Endothelial cell of umbilical vein (primary cell): ENCODE data around the gene AMER2. TPM values are rescaled to one million over a fixed set of nuclear protein-coding genes. Genes with fewer than 3 reads are reported as not detected.

Experiments
- BruUV-seq: library from RNA; stranded (reverse); fragments of 400-500 nt; replicated peaks from 2 replicates; lab custom pipeline; 2021; lab: Mats Ljungman, UMichigan
- CTCF ChIA-PET: fragments of 300-600, 350-600 bp; sonication (Branson Sonifier 250); formaldehyde crosslinking; loops from one replicate; lab custom pipeline; 2021; ENCODE audit warnings: antibody characterized with exemption, inconsistent platforms; lab: Charles Lee
- POLR2A ChIA-PET: fragments of 300-600, 350-600 bp; sonication (Branson Sonifier 250); formaldehyde crosslinking; loops from one replicate; lab custom pipeline; 2021; ENCODE audit warnings: antibody characterized with exemption, inconsistent platforms; lab: Charles Lee
- DNase-seq: peaks from one replicate; pipeline ENCODE4 v3.0.0-alpha.2; 2011; ENCODE audit warnings: low read depth, low spot score
- FAIRE-seq: peaks from 2 replicates; lab custom pipeline; 2011; peaks lifted over from hg19 to GRCh38; lab: Jason Lieb, UNC
- H2AFZ ChIP-seq: 2 replicates; pipeline ENCODE4 v1.6.0; 2012; ENCODE audit warnings: low read depth, low read length, control low read depth, inconsistent platforms
- H3K27ac ChIP-seq: 2 replicates; pipeline ENCODE4 v1.5.1; 2011; ENCODE audit warnings: low read depth, mild to moderate bottlenecking, control low read depth, low read length, moderate library complexity; ENCODE audit not compliant: insufficient read depth
- H3K27me3 ChIP-seq, 2 experiments: 2 replicates each; pipeline versions ENCODE4 v1.6.0 to v1.6.1; 2011; ENCODE audit warnings: low read length in 2 of 2, mixed read lengths in 1 of 2; ENCODE audit not compliant: control insufficient read depth in 2 of 2, insufficient read depth in 2 of 2
- H3K36me3 ChIP-seq, 2 experiments: 2 replicates in 1 of 2; 3 replicates in 1 of 2; pipeline ENCODE4 v1.5.1; 2011; ENCODE audit warnings: low read length in 2 of 2, mild to moderate bottlenecking in 1 of 2, moderate library complexity in 1 of 2; ENCODE audit not compliant: control insufficient read depth in 2 of 2, insufficient read depth in 2 of 2; ENCODE audit errors: extremely low read depth in 1 of 2
- H3K4me1 ChIP-seq: 3 replicates; pipeline ENCODE4 v1.5.1; 2011; ENCODE audit warnings: mild to moderate bottlenecking, low read length; ENCODE audit not compliant: control insufficient read depth, insufficient read depth; ENCODE audit errors: extremely low read depth
- H3K4me2 ChIP-seq: 2 replicates; pipeline ENCODE4 v1.6.1; 2011; ENCODE audit warnings: low read length, control low read depth, mixed read lengths; ENCODE audit not compliant: insufficient read depth
- H3K4me3 ChIP-seq, 3 experiments: fragments of 200-600 bp in 1 of 3; sonication (generic), shearing (Covaris generic) in 1 of 3; replicated peaks in 1 of 3; 2 replicates each; pipeline ENCODE4 v1.5.1; 2011 to 2016; ENCODE audit warnings: control low read depth in 3 of 3, low read length in 3 of 3, mild to moderate bottlenecking in 2 of 3, inconsistent platforms in 1 of 3, low read depth in 1 of 3, moderate library complexity in 1 of 3; ENCODE audit not compliant: insufficient read depth in 1 of 3
- H3K79me2 ChIP-seq: 2 replicates; pipeline ENCODE4 v1.6.0; 2012; ENCODE audit warnings: low read length, inconsistent platforms; ENCODE audit not compliant: control insufficient read depth, insufficient read depth
- H3K9ac ChIP-seq: replicated peaks from 2 replicates; pipeline ENCODE3; 2011; ENCODE audit warnings: low read length, control low read depth; ENCODE audit not compliant: insufficient read depth; ENCODE audit errors: extremely low read depth
- H3K9me1 ChIP-seq: replicated peaks from 3 replicates; pipeline ENCODE4 v1.6.0; 2011; ENCODE audit warnings: mild to moderate bottlenecking, low read length; ENCODE audit not compliant: control insufficient read depth, insufficient read depth; ENCODE audit errors: extremely low read depth
- H3K9me3 ChIP-seq: replicated peaks from 2 replicates; pipeline ENCODE4 v1.5.1; 2012; ENCODE audit warnings: low read length, inconsistent platforms; ENCODE audit not compliant: control insufficient read depth, insufficient read depth
- H4K20me1 ChIP-seq: replicated peaks from 2 replicates; pipeline ENCODE3; 2011; ENCODE audit warnings: mild to moderate bottlenecking, low read length; ENCODE audit not compliant: control insufficient read depth, insufficient read depth; ENCODE audit errors: extremely low read depth
- EZH2 ChIP-seq: IDR thresholded peaks from 2 replicates; pipeline ENCODE4 v1.6.1; 2012; ENCODE audit warnings: borderline replicate concordance, low read depth, mild to moderate bottlenecking, moderate library complexity, low read length, inconsistent platforms; ENCODE audit not compliant: severe bottlenecking
- FOS ChIP-seq: IDR thresholded peaks from 2 replicates; pipeline ENCODE4 v1.6.1; 2011; ENCODE audit warnings: mild to moderate bottlenecking, low read length, moderate library complexity, borderline replicate concordance; ENCODE audit not compliant: insufficient read depth
- GATA2 ChIP-seq: IDR thresholded peaks from 2 replicates; pipeline ENCODE4 v1.7.0; 2011; ENCODE audit warnings: low read depth, mild to moderate bottlenecking, moderate library complexity, mixed read lengths, low read length; ENCODE audit not compliant: insufficient read length, insufficient read depth
- JUN ChIP-seq: IDR thresholded peaks from 2 replicates; pipeline ENCODE4 v1.6.1; 2011; ENCODE audit warnings: borderline replicate concordance, low read depth; ENCODE audit not compliant: insufficient read length, insufficient read depth
- MYC ChIP-seq: IDR thresholded peaks from one replicate; pipeline ENCODE4 v1.6.1; 2011; ENCODE audit warnings: mild to moderate bottlenecking, low read depth, low read length
- POLR2A ChIP-seq: IDR thresholded peaks from 2 replicates; pipeline ENCODE4 v1.6.1; 2012; ENCODE audit warnings: low read depth, mild to moderate bottlenecking, control low read depth, low read length
- POLR2AphosphoS5 ChIP-seq: IDR thresholded peaks from 2 replicates; pipeline ENCODE4 v1.6.1; 2012; ENCODE audit warnings: low read depth, mild to moderate bottlenecking, control low read depth, low read length, moderate library complexity; ENCODE audit not compliant: insufficient read depth
- dilution Hi-C: fragments of 300-500 bp; cut with MboI; formaldehyde crosslinking; loops from one replicate; pipeline ENCODE4 v1.15.0; 2019; ENCODE audit warnings: low sequenced_read_pairs; ENCODE audit not compliant: extremely low pct_ligation_motif_present
- intact Hi-C: fragments of 100-400 bp; cut with micrococcal nuclease; formaldehyde crosslinking; loops from one replicate; pipeline ENCODE4 v1.10.0; 2022
- polyA plus RNA-seq, 4 experiments: library from polyadenylated mRNA; depleted of rRNA in 3 of 4; stranded (reverse) in 3 of 4; unstranded in 1 of 4; fragments of >200 nt; gene quantifications; 2 replicates each; pipeline versions ENCODE4 v1.2.1 to v1.2.3, GENCODE V29; 2011 to 2012; ENCODE audit warnings: missing spikeins in 1 of 4
- total RNA-seq: library from RNA; stranded (reverse); gene quantifications from 2 replicates; pipeline ENCODE4 v1.2.3, GENCODE V29; 2021
- TF ChIP-seq, protein P1 (sequence below): IDR thresholded peaks from 2 replicates; pipeline ENCODE4 v1.6.1; 2011; ENCODE audit not compliant: insufficient read depth, insufficient read length
- TF ChIP-seq, protein P2 (sequence below), 2 donors: IDR thresholded peaks; 1 replicate in 1 of 2; 2 replicates in 1 of 2; pipeline ENCODE4 v1.5.1; 2011; ENCODE audit warnings: low read length in 2 of 2, mild to moderate bottlenecking in 2 of 2, moderate library complexity in 2 of 2, control low read depth in 1 of 2, inconsistent platforms in 1 of 2, low read depth in 1 of 2; ENCODE audit not compliant: insufficient read depth in 1 of 2; ENCODE audit errors: extremely low read depth in 1 of 2

AMER2 gene
- total and polyA plus RNA-seq, 2 donors (not counting 3 experiments of a cell fraction or from before 2014, with no cell fraction given), result not detected

DNA sequence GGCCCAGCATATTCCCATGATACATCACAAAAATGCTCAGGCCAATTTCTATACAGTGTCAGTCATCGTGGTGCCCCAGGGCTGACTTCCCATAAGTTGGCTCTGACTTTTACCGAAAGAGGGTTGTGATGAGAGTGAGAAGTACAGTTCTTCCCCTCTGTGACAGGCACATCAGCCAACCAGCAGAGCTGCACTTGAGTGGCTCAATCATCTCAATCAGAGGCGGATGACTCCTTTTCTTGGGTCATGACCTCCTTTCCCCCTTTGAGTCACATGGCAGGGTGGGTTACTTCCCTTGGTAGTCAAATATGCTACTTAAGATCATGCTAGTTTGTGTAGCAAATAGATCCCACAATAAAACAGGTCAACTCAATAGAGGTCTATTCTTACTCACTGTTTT is 6.9 kb upstream of the AMER2 start:
- intact Hi-C loops (no loop called here), dilution Hi-C loops (no loop called here)
- DNase-seq (no peak), FAIRE-seq (no peak)
- Histone ChIP-seq H3K36me3 (no peaks in the 10 kb centered on the region), H4K20me1 (no peaks in the 10 kb centered on the region), H3K4me2 (no peak overlapping the region), H3K9me1 (no peaks in the 10 kb centered on the region), H2AFZ (no peak overlapping the region), H3K79me2 (no peaks in the 10 kb centered on the region), H3K9me3 (no peaks in the 10 kb centered on the region), H3K27ac (no peak overlapping the region), H3K27me3 (peaks cover 0 to 3% of the 10 kb centered on the region in 2 experiments), H3K4me1 (no peaks in the 10 kb centered on the region), H3K4me3 (no peak overlapping the region), H3K9ac (no peak overlapping the region)
- TF ChIP-seq JUN (no peak), POLR2AphosphoS5 (no peak), FOS (no peak), EZH2 (no peak), GATA2 (no peak), POLR2A (no peak), MYC (no peak)
- TF ChIP-seq, protein P1, sequence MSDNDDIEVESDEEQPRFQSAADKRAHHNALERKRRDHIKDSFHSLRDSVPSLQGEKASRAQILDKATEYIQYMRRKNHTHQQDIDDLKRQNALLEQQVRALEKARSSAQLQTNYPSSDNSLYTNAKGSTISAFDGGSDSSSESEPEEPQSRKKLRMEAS, result no peak
- TF ChIP-seq, protein P2, sequence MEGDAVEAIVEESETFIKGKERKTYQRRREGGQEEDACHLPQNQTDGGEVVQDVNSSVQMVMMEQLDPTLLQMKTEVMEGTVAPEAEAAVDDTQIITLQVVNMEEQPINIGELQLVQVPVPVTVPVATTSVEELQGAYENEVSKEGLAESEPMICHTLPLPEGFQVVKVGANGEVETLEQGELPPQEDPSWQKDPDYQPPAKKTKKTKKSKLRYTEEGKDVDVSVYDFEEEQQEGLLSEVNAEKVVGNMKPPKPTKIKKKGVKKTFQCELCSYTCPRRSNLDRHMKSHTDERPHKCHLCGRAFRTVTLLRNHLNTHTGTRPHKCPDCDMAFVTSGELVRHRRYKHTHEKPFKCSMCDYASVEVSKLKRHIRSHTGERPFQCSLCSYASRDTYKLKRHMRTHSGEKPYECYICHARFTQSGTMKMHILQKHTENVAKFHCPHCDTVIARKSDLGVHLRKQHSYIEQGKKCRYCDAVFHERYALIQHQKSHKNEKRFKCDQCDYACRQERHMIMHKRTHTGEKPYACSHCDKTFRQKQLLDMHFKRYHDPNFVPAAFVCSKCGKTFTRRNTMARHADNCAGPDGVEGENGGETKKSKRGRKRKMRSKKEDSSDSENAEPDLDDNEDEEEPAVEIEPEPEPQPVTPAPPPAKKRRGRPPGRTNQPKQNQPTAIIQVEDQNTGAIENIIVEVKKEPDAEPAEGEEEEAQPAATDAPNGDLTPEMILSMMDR (IDR thresholded peaks at IDR 0.05; ENCODE audit: extremely low read depth in 1 of 2, insufficient read depth in 1 of 2, low read depth in 1 of 2, low read length in 2 of 2), result no peak
- CTCF ChIA-PET, result no interaction called here
- BruUV-seq, result no TSS peak
- POLR2A ChIA-PET, result no interaction called here
